Measurements from ENCODE around the gene UACA.

UACA gene

DNA sequence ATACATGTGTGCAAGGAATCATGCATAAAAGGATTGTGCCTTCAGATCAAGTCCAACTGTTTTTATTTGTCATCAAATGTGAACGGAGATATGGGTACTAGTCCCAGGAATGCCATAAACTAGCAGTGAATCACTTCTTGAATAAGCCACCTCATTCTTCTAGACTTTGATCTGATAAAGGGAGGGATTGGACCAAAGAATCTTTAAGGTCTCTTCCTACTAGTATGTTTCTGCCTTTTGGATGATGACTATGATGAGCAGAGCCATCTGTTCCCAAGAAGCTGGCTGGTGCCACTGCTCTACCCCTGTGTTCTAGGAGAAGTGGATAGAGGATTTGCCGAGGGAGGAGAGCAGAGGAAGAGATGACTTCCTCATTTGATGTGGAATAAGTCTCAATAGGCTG is 28.8 kb upstream of the UACA start:
- no peak overlapping the region for H3K4me3 Mint-ChIP-seq
- peaks cover 13% of the 10 kb centered on the region for H3K27me3 Mint-ChIP-seq (ENCODE audit: low read depth)
- H3K9me3 Mint-ChIP-seq: no peaks in the 10 kb centered on the region
- no peaks in the 10 kb centered on the region for H3K36me3 Mint-ChIP-seq (ENCODE audit: low read depth)
- H3K27ac Mint-ChIP-seq: no peak overlapping the region
- no peaks in the 10 kb centered on the region for H3K4me1 Mint-ChIP-seq (ENCODE audit: low read depth)

- Mint-ChIP-seq H3K27ac (no peak overlapping the region), H3K27me3 (ENCODE audit: low read depth) (peaks cover 13% of the 10 kb centered on the region), H3K4me3 (no peak overlapping the region), H3K9me3 (no peaks in the 10 kb centered on the region), H3K36me3 (ENCODE audit: low read depth) (no peaks in the 10 kb centered on the region), H3K4me1 (ENCODE audit: low read depth) (no peaks in the 10 kb centered on the region)
These were observed 27.9 kb upstream of the UACA start for GRCh38 chr15:70791259-70791658.

- no peaks in the 10 kb centered on the region for H3K36me3 Mint-ChIP-seq (ENCODE audit: low read depth)
- no peak overlapping the region for H3K27ac Mint-ChIP-seq
- peaks cover 16% of the 10 kb centered on the region for H3K27me3 Mint-ChIP-seq (ENCODE audit: low read depth)
- H3K4me1 Mint-ChIP-seq (ENCODE audit: low read depth): peaks cover 3% of the 10 kb centered on the region
- H3K4me3 Mint-ChIP-seq: no peak overlapping the region
- no peaks in the 10 kb centered on the region for H3K9me3 Mint-ChIP-seq
These were observed 25.9 kb upstream of the UACA start for GRCh38 chr15:70789213-70789612.

DNA sequence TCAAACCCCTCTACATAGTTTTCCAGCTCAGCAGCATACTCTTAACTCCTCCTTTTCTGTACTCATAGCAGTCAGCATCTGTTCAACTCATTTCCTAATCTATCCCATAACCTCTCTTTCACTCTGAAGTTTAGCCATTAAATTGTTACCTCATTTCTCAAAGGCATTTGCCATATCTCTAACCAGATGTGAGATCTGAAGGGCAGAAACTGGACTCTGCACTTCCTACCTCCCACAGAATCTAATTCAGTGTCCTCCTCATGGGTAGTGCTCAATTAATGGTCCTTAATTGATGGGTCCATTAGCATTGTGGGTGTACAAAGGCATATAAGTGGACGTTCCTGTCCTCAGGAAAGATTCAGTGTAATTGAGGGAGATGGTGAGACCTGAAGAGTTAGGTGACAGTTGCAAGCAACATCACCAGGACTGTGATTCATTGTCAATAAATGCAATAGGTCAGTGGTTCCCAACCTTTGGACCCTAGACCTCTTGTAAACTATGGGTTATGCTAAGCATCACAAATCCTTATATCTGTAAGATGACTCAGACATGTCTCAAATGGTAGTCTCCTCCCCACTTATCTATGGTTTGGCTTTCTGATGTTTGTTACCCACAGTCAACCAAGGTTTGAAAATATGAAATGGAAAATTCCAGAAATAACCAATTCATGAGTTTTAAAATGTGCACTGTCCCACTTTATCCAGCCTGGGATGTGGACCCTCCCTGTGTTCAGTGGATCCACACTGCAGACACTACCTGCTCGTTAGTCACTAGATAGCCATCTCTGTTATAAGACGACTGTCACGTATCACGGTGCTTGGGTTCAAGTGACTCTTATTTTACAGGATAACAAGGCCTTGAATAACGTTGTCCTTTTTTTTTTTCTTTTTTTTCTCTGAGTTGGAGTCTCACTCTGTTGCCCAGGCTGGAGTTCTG is 25.0 kb upstream of the UACA start:
- H3K27me3 Mint-ChIP-seq (ENCODE audit: low read depth): peaks cover 18% of the 10 kb centered on the region
- H3K4me1 Mint-ChIP-seq (ENCODE audit: low read depth): peaks cover 3% of the 10 kb centered on the region
- no peaks in the 10 kb centered on the region for H3K36me3 Mint-ChIP-seq (ENCODE audit: low read depth)
- H3K27ac Mint-ChIP-seq: no peak overlapping the region
- no peaks in the 10 kb centered on the region for H3K9me3 Mint-ChIP-seq
- no peak overlapping the region for H3K4me3 Mint-ChIP-seq

GRCh38 chr15:70786996-70787395 is 23.6 kb upstream of the UACA start:
- no peaks in the 10 kb centered on the region for H3K36me3 Mint-ChIP-seq (ENCODE audit: low read depth)
- H3K9me3 Mint-ChIP-seq: no peaks in the 10 kb centered on the region
- no peak overlapping the region for H3K4me3 Mint-ChIP-seq
- H3K27me3 Mint-ChIP-seq (ENCODE audit: low read depth): peaks cover 11% of the 10 kb centered on the region
- peaks cover 3% of the 10 kb centered on the region for H3K4me1 Mint-ChIP-seq (ENCODE audit: low read depth)
- no peak overlapping the region for H3K27ac Mint-ChIP-seq

DNA sequence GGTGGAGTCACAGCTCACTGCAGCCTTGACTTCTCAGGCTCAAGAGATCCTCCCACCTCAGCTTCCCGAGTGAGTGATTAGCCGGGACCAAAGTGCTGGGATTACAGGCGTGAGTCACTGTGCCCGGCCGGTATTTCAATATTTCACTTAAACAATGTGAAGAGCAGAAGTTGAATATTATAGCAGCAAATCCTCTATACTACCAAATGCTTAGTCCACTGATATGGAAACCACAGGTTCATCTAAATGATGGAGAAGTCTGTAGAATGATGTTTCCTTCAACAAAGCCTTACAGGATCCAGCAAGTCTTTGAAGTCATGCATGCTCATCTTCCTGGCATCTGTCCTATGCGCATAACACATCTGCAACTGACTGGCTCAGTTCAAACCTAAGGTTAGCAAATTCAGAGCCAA is 20.3 kb upstream of the UACA start:
- Mint-ChIP-seq H3K4me1 (ENCODE audit: low read depth) (peaks cover 3% of the 10 kb centered on the region), H3K36me3 (ENCODE audit: low read depth) (no peaks in the 10 kb centered on the region), H3K27ac (no peak overlapping the region), H3K9me3 (no peaks in the 10 kb centered on the region), H3K27me3 (ENCODE audit: low read depth) (peaks cover 16% of the 10 kb centered on the region), H3K4me3 (no peak overlapping the region)

DNA sequence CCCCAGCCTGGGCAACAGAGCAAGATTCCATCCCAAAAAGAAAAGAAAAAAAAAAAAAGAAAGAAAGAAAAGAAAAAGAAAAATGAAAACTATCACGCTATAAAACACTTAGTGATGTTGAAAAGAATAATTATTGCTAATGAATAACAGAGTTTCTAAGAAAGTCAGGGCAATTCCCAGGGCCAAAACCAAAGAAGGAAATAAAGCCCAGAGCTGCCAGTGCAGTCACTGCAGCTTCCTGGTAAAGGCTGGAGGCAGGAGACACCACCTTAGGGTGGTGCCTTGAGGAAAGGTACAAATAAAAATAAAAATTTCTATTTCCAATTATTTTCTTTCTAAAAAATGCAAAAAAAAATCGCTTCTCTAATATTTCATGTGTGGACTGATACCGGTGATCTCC is 19.7 kb upstream of the UACA start:
- Mint-ChIP-seq H3K36me3 (ENCODE audit: low read depth) (no peaks in the 10 kb centered on the region), H3K9me3 (no peaks in the 10 kb centered on the region), H3K27me3 (ENCODE audit: low read depth) (peaks cover 16% of the 10 kb centered on the region), H3K4me1 (ENCODE audit: low read depth) (peaks cover 3% of the 10 kb centered on the region), H3K27ac (no peak overlapping the region), H3K4me3 (no peak overlapping the region)

DNA sequence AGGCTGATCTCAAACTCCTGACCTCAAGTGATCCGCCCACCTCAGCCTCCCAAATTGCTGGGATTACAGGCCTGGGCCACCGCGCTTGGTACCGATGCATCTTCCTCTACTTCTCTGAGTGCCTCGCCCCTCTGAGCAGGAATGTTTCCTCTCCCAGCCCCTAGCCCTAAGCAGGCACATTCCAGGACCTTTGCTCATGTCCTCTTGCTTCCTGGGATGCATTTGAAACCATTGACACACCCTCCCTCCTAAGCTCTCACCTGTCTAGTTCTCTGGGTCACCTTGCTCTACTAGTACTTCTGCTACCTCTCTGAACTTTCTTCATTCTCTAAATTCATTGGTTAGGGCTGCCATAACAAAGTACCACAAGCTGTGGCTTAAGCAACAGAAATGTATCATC is 17.9 kb upstream of the UACA start:
- Mint-ChIP-seq H3K27ac (no peak overlapping the region), H3K9me3 (no peaks in the 10 kb centered on the region), H3K4me3 (no peak overlapping the region), H3K4me1 (ENCODE audit: low read depth) (peaks cover 5% of the 10 kb centered on the region), H3K27me3 (ENCODE audit: low read depth) (peaks cover 22% of the 10 kb centered on the region), H3K36me3 (ENCODE audit: low read depth) (no peaks in the 10 kb centered on the region)

GRCh38 chr15:70778258-70779076 is 15.1 kb upstream of the UACA start:
- H3K9me3 Mint-ChIP-seq: no peaks in the 10 kb centered on the region
- peaks cover 17% of the 10 kb centered on the region for H3K27me3 Mint-ChIP-seq (ENCODE audit: low read depth)

DNA sequence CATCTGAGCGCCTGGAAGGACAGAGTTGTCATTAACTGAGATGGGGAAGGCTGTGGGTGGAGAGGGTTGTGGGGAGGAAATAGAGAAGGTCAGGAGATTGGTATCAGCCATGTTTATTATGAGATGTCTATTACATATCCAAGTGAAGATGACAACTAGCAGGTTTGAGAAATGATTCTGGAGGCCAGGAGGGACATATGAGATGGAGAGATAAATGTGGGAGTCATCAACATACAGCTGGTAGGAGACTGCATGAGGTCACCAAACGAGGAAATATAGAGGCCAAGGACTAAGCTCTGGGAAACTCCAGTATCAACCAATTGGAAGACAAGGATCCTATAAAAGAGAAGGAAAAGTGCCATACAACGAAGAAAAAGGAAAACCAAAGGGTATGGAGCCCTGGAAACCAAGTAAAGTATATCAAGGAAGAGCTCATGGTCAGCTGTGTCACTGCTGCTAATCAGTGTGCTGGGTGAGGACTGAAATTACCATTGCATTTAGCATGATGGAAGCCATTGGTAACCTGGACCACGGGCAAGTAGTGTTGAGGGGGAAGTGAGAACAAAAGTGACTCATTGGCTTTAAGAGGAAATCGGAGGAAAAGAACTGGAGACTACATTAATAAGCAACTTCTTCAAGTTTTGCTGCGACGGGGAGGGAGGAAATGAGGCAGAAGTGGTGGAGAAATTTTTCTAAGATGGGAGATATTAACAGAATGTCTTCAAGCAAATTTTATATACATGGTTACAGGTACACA is 14.0 kb upstream of the UACA start:
- Mint-ChIP-seq H3K4me1 (ENCODE audit: low read depth) (peaks cover 2% of the 10 kb centered on the region), H3K36me3 (ENCODE audit: low read depth) (no peaks in the 10 kb centered on the region), H3K9me3 (no peaks in the 10 kb centered on the region), H3K27me3 (ENCODE audit: low read depth) (peaks cover 22% of the 10 kb centered on the region), H3K27ac (no peak overlapping the region), H3K4me3 (no peak overlapping the region)

More at GRCh38 chr15:70778258-70779076, 15.1 kb upstream of the UACA start:
- Mint-ChIP-seq H3K4me1 (ENCODE audit: low read depth) (peaks cover 2% of the 10 kb centered on the region), H3K4me3 (no peak overlapping the region), H3K27ac (no peak overlapping the region), H3K36me3 (ENCODE audit: low read depth) (no peaks in the 10 kb centered on the region)

GRCh38 chr15:70775160-70775559 is 11.8 kb upstream of the UACA start:
- no peak overlapping the region for H3K4me3 Mint-ChIP-seq
- no peaks in the 10 kb centered on the region for H3K36me3 Mint-ChIP-seq (ENCODE audit: low read depth)
- peaks cover 23% of the 10 kb centered on the region for H3K27me3 Mint-ChIP-seq (ENCODE audit: low read depth)
- no peaks in the 10 kb centered on the region for H3K9me3 Mint-ChIP-seq
- no peak overlapping the region for H3K27ac Mint-ChIP-seq
- peaks cover 2% of the 10 kb centered on the region for H3K4me1 Mint-ChIP-seq (ENCODE audit: low read depth)

GRCh38 chr15:70772402-70772801 is 9.0 kb upstream of the UACA start:
- Mint-ChIP-seq H3K27me3 (ENCODE audit: low read depth) (peaks cover 27% of the 10 kb centered on the region), H3K4me3 (no peak overlapping the region), H3K27ac (no peak overlapping the region), H3K4me1 (ENCODE audit: low read depth) (peaks cover 9% of the 10 kb centered on the region), H3K9me3 (no peaks in the 10 kb centered on the region), H3K36me3 (ENCODE audit: low read depth) (no peaks in the 10 kb centered on the region)

DNA sequence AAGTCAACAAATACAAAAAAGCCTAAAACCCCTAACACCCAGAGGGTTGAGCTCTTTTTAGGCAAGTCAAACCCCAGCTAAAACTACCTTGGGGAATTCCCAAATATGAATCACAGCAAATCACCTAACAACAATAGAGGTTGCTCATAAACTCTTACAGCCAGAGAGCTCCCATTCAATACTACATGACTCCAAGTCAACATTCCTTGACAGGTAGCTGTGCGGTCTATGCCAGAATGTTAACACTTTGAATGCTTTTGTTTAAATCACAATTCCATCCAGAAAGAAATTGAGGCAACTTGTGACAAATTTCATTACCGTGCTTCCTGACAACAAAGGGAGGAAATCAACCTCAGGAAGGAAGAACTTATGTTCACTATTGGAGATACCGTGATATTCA is 7.5 kb upstream of the UACA start:
- no peak overlapping the region for H3K27ac Mint-ChIP-seq
- peaks cover 9% of the 10 kb centered on the region for H3K4me1 Mint-ChIP-seq (ENCODE audit: low read depth)
- H3K9me3 Mint-ChIP-seq: no peaks in the 10 kb centered on the region
- no peak overlapping the region for H3K4me3 Mint-ChIP-seq
- no peaks in the 10 kb centered on the region for H3K36me3 Mint-ChIP-seq (ENCODE audit: low read depth)
- peaks cover 26% of the 10 kb centered on the region for H3K27me3 Mint-ChIP-seq (ENCODE audit: low read depth)

DNA sequence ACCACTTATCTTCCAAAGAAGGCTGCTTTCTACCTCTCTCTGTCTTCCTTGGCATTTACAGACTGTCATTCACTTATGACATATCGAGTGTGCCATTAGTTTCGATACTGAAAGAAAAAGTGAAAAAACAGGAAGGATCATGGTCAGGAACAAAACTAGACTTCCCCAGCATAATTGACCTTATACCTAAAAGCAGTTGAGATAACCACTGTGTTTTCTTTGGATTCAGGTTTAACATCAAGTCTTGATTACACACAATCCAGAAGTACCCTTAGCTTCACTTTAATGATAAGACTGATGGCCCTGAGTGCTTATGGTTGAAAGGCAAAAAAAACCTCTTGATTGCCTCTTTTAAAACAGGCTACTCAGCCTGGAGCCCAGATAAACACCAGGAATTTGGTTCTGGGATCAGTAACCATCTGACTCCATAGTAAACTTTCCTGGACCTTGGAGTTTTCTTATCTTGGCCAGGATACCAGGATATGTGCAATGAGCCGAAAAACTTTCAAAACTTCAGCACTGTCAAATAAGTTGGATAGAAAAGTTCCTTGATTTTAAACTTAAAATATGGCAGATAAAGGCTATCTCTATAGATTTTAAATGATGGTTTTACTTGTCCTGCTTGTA is 5.0 kb upstream of the UACA start:
- Mint-ChIP-seq H3K27ac (no peak overlapping the region), H3K4me1 (ENCODE audit: low read depth) (peaks cover 14% of the 10 kb centered on the region), H3K27me3 (ENCODE audit: low read depth) (peaks cover 48% of the 10 kb centered on the region), H3K9me3 (no peaks in the 10 kb centered on the region), H3K4me3 (no peak overlapping the region), H3K36me3 (ENCODE audit: low read depth) (peaks cover 2% of the 10 kb centered on the region)

Data from T-helper 1 cell treated with Interleukin-12 subunit alpha and Interleukin-12 subunit beta and Interleukin-4 antibody, amounts not matched to agents 30 μg/mL and 1 μg/mL, for 36 hours (primary cell).